ENCODE results near the gene TRPV2. TPM values are rescaled to one million over a fixed set of nuclear protein-coding genes. Genes with fewer than 3 reads are reported as not detected.

TRPV2 gene
- total and polyA plus RNA-seq, 4 donors: 12.6 to 105 (median 45.7) TPM

DNA sequence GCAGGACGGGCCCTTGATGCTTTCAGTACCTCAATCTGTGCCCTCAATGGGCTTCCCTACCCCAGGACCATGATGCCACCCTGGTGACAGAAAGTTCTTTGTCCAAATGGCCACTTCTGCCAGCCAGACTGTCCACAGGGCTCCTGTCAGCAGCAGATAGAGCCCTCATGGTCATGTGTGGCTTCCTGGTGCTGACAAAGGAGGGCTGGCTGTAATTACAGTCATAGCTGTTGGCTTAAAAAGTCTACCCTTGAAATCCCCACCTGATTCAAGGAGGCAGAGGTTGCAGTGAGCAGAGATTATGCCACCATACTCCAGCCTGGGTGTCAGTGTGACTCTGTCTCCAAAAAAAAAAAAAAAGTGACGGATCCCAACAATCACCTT, 3.3 kb downstream of the TRPV2 start:
- peaks cover 0 to 25% (median 6%) of the 10 kb centered on the region in 5 donors for H3K4me1 ChIP-seq (ENCODE audit: control insufficient read depth in 5 of 5, insufficient read depth in 5 of 5, low read length in 5 of 5)

DNA sequence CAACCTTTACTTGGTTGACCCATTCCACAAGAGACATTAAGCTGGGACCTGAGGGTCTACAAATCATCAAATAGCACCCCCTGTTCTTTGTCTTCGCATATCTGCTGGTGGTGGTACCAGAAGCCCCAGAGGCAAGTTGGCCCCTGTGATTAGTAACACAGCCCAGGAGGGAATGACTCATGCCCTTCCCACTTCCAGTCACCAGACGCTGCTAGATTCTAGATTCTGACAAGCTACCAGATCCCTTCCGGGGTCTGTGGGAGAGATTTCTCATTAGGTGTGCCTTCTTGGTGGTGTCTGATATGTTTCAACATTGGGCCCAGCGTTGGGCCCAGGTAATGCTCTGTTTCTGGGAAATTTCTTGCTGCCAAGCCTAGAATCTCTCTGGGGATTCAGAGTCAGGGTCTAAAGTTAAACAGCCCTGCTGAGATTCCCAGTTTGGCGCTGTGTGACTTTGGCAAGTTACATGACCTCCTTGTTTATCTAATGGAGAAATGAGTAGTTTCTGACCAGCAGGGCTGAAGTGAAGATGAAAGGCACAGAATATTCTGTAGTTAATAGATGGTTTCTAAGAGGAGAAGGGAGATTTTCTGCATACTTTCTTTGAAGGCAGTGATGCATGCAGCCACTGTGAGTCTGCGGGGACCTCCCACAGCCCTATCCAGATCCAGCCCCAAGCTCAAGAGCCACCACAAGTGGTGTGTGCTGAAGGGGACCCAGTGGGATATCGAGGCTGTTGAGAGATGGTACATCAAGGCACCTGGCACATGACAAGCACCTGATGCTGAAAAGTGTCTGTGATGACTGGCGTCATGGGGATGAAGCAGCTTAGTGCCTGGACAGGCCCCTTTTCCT, 3.9 kb downstream of the TRPV2 start:
- H3K36me3 ChIP-seq (ENCODE audit: control insufficient read depth in 4 of 4, insufficient read depth in 4 of 4, low read length in 4 of 4): peaks cover 0 to 31% (median 0%) of the 10 kb centered on the region in 4 donors
- no peak for ATAC-seq (ENCODE audit: insufficient read depth, low FRiP score)
- no peaks in the 10 kb centered on the region for H3K9me3 ChIP-seq (ENCODE audit: control insufficient read depth in 4 of 4, insufficient read depth in 3 of 4, low read length in 3 of 4)
- no peak overlapping the region for H3K9ac ChIP-seq (ENCODE audit: insufficient read depth in 1 of 2, low read length in 2 of 2)
- peaks cover 0 to 25% (median 6%) of the 10 kb centered on the region in 5 donors for H3K4me1 ChIP-seq (ENCODE audit: control insufficient read depth in 5 of 5, insufficient read depth in 5 of 5, low read length in 5 of 5)
- peak in 1 of 3 donors; percentile 42 for DNase-seq
- WGBS, 2 donors: 66 to 67% methylated on average over 8 of the region's 8 CpGs
- TF ChIP-seq, protein P1, sequence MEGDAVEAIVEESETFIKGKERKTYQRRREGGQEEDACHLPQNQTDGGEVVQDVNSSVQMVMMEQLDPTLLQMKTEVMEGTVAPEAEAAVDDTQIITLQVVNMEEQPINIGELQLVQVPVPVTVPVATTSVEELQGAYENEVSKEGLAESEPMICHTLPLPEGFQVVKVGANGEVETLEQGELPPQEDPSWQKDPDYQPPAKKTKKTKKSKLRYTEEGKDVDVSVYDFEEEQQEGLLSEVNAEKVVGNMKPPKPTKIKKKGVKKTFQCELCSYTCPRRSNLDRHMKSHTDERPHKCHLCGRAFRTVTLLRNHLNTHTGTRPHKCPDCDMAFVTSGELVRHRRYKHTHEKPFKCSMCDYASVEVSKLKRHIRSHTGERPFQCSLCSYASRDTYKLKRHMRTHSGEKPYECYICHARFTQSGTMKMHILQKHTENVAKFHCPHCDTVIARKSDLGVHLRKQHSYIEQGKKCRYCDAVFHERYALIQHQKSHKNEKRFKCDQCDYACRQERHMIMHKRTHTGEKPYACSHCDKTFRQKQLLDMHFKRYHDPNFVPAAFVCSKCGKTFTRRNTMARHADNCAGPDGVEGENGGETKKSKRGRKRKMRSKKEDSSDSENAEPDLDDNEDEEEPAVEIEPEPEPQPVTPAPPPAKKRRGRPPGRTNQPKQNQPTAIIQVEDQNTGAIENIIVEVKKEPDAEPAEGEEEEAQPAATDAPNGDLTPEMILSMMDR (IDR thresholded peaks at IDR 0.05; ENCODE audit: control extremely low read depth, extremely low read depth): no peak
- H3K4me3 ChIP-seq: no peak overlapping the region
- peak overlapping the region in 1 of 2 donors; percentile 62 for H3K27ac ChIP-seq (ENCODE audit: low read depth in 1 of 2, low read length in 1 of 2)
- H3K27me3 ChIP-seq (ENCODE audit: control insufficient read depth in 3 of 3, insufficient read depth in 3 of 3, low read length in 2 of 3): no peaks in the 10 kb centered on the region

More for the DNA sequence above, 3.3 kb downstream of the TRPV2 start:
- 40 to 74% methylated on average over 2 of the region's 2 CpGs for WGBS, 2 donors
- H3K27me3 ChIP-seq (ENCODE audit: control insufficient read depth in 3 of 3, insufficient read depth in 3 of 3, low read length in 2 of 3): no peaks in the 10 kb centered on the region
- DNase-seq: no peak
- no peaks in the 10 kb centered on the region for H3K9me3 ChIP-seq (ENCODE audit: control insufficient read depth in 4 of 4, insufficient read depth in 3 of 4, low read length in 3 of 4)
- TF ChIP-seq, protein P1 (IDR thresholded peaks at IDR 0.05; ENCODE audit: control extremely low read depth, extremely low read depth): no peak
- H3K27ac ChIP-seq (ENCODE audit: low read depth in 1 of 2, low read length in 1 of 2): peak overlapping the region in 1 of 2 donors; percentile 62
- peaks cover 0 to 31% (median 0%) of the 10 kb centered on the region in 4 donors for H3K36me3 ChIP-seq (ENCODE audit: control insufficient read depth in 4 of 4, insufficient read depth in 4 of 4, low read length in 4 of 4)
- no peak for ATAC-seq (ENCODE audit: insufficient read depth, low FRiP score)
- H3K9ac ChIP-seq (ENCODE audit: insufficient read depth in 1 of 2, low read length in 2 of 2): no peak overlapping the region
- H3K4me3 ChIP-seq: no peak overlapping the region

DNA sequence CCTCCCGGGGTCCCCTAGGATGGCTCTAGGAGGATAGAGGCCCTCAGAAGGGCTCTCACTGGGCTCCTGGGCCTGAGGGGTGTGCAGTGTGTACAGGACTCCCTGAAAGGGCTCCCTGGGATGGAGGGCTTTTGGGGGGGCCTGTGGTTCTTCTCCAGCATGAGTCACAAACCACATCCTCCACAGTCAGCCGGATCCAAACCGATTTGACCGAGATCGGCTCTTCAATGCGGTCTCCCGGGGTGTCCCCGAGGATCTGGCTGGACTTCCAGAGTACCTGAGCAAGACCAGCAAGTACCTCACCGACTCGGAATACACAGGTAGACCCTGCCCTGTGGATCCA, 4.5 kb downstream of the TRPV2 start:
- Histone ChIP-seq H3K4me1 (ENCODE audit: control insufficient read depth in 5 of 5, insufficient read depth in 5 of 5, low read length in 5 of 5) (peaks cover 0 to 25% (median 6%) of the 10 kb centered on the region in 5 donors), H3K9ac (ENCODE audit: insufficient read depth in 1 of 2, low read length in 2 of 2) (no peak overlapping the region), H3K36me3 (ENCODE audit: control insufficient read depth in 4 of 4, insufficient read depth in 4 of 4, low read length in 4 of 4) (peaks cover 0 to 31% (median 0%) of the 10 kb centered on the region in 4 donors), H3K27ac (ENCODE audit: low read depth in 1 of 2, low read length in 1 of 2) (peak overlapping the region in 1 of 2 donors; percentile 57), H3K27me3 (ENCODE audit: control insufficient read depth in 3 of 3, insufficient read depth in 3 of 3, low read length in 2 of 3) (no peaks in the 10 kb centered on the region), H3K9me3 (ENCODE audit: control insufficient read depth in 4 of 4, insufficient read depth in 3 of 4, low read length in 3 of 4) (no peaks in the 10 kb centered on the region), H3K4me3 (no peak overlapping the region)
- DNase-seq: no peak
- TF ChIP-seq, protein P1 (IDR thresholded peaks at IDR 0.05; ENCODE audit: control extremely low read depth, extremely low read depth): no peak
- no peak for ATAC-seq (ENCODE audit: insufficient read depth, low FRiP score)
- WGBS, 2 donors: 45 to 66% methylated on average over 10 of the region's 10 CpGs
